BJ (cell line): Measurements from ENCODE around the gene ATG2A. TPM values are rescaled to one million over a fixed set of nuclear protein-coding genes. Genes with fewer than 3 reads are reported as not detected.
A peak's percentile ranks its signal among the peaks of the same experiment; 100 is the strongest.

Experiments used
- CTCF ChIA-PET: fragments of 350-600 bp; formaldehyde crosslinking; extraction: SDS; loops from one replicate; lab custom pipeline; 2021; ENCODE audit warnings: antibody characterized with exemption, inconsistent platforms; lab: Yijun Ruan, JAX
- POLR2A ChIA-PET: fragments of 300-600 bp; sonication (Branson Sonifier 250); formaldehyde crosslinking; extraction: SDS; loops from one replicate; lab custom pipeline; 2021; ENCODE audit warnings: antibody characterized with exemption; lab: Charles Lee
- DNase-seq: peaks from one replicate; pipeline ENCODE4 v3.0.0-alpha.2; 2011; ENCODE audit warnings: low read depth
- H3K27me3 ChIP-seq: 2 replicates; pipeline ENCODE4 v1.6.0; 2011; ENCODE audit warnings: low read length; ENCODE audit not compliant: control insufficient read depth, insufficient read depth
- H3K36me3 ChIP-seq: 2 replicates; pipeline ENCODE4 v1.5.1; 2011; ENCODE audit warnings: low read length; ENCODE audit not compliant: control insufficient read depth, insufficient read depth
- H3K4me3 ChIP-seq: 2 replicates; pipeline ENCODE4 v1.5.1; 2011; ENCODE audit warnings: low read depth, mild to moderate bottlenecking, control low read depth, low read length
- CTCF ChIP-seq: IDR thresholded peaks from 2 replicates; pipeline ENCODE4 v1.5.1; 2011; ENCODE audit warnings: low read depth, mild to moderate bottlenecking, control low read depth, inconsistent platforms, low read length, moderate library complexity; ENCODE audit not compliant: insufficient read depth
- polyA plus RNA-seq: library from polyadenylated mRNA; depleted of rRNA; stranded (reverse); fragments of >200 nt; gene quantifications from 2 replicates; pipeline ENCODE4 v1.2.3, GENCODE V29; 2011

The ATG2A gene
- polyA plus RNA-seq, 1 experiment: 7.0 TPM

DNA sequence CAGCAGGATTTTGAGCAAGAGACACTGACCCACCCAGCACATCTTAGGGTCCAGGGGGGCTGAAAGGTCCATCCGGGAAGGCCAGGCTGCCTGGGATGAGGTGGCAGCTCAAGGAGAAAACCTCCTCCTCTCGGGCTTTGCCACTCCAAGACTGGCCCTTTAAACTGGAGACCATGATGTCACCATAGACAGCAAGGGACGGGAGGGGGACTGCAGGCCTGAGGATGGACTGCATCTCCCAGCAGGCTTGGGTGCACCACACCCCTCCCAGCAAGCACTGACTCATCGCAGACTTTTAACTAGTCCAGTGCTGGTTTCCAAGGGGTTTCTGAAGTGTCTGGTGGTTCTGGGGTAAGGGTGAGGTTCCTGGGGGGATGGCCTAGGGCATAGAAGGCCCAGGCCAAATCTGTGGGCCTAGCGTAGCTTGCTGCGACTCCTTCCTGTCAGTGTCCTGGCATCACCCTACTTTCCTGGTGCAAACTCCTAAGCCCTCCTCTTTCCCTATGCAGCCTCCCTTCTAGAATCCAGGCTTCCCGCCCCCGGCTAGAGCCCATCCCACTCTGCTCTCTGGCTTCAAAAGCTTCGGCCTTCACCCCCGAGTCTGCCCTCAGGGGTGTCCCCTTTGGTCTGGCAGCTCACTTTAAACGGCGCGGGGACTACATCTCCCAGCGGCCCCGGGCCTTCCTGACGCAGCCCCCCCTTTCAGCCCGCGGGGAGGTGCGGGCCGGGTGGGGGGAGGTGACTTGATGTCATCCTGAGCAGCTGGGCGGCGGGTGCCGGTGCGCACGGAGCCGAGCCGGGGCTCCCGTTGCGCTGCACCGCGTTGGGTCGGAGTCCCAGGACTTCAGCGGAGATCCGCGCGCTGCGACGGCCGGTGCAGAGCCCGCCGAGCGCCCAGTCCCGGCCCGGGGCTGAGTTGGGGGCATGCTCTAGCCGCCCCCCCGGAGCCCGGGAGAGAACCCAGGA, 7.2 kb upstream of the ATG2A start, which contains the start of gene PPP2R5B:
TSS of gene PPP2R5B (plus strand) at position 746 of the 966 bp plus-strand sequence. CDS start 1,046 bp downstream, outside the sequence.
- POLR2A ChIA-PET: no interaction called here
- Histone ChIP-seq H3K4me3 (peak within 1 kb of the TSS; percentile 80), H3K27me3 (no peaks in the 10 kb centered on the region), H3K36me3 (peaks cover 7% of the 10 kb centered on the region)
- DNase-seq: peak; percentile 78
- no peak for TF ChIP-seq CTCF
- CTCF ChIA-PET: no interaction called here

DNA sequence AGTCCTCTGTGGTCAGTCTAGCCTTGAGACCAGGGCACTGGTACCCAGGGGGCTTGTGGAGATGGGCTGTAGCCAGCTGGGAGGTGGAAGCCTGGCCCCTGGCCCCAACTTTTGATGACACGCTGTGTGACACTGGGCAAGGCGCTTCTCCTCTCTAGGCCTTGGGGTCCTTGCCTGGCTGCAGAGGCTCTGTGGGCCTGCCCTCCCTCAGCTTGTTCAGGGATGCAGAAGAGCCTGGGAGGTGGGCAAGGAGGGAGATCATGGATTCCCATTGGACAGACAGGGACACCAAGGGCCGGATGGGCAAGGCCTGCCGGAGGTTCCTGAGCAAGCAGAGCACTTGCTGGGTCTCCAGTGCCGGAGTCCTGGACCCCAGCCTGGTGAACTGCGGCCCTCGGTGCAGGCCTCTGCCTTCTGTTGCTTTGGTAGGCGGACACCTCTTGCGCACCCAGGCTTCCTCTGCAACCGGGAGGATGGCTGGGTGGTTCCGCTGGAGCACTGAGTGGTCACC, 6.2 kb upstream of the ATG2A start:
- DNase-seq: no peak
- no peak overlapping the region for H3K4me3 ChIP-seq
- TF ChIP-seq CTCF: no peak
- ChIA-PET CTCF (interaction anchor here (1.0 kb wide), 1 partner anchor 135 kb away, joined by 3 read pairs; no protein-coding TSS in a partner anchor), POLR2A (no interaction called here)
- H3K27me3 ChIP-seq: no peaks in the 10 kb centered on the region
- H3K36me3 ChIP-seq: peaks cover 5% of the 10 kb centered on the region

DNA sequence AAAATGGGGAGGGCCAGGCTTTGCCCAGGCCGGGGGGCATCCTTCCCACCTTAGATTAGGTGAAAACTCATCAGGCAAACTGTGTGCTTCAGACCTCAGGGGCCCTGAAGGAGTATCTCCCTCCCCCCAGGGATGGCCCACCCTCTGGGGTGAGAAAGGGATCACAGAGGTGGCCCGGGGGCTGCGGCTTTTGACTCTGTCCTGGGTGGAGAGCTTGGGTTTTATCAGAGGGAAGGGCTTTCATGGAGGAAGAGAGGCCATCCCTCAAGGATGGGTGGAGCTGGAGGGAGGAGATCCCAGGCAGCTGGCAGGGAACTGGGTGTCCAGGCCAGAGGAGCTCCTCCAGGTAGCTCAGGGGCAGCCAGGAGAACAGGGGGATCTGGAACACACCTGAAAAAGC, 4.4 kb upstream of the ATG2A start:
- Histone ChIP-seq H3K4me3 (no peak overlapping the region), H3K36me3 (no peaks in the 10 kb centered on the region), H3K27me3 (no peaks in the 10 kb centered on the region)
- no peak for DNase-seq
- POLR2A ChIA-PET: no interaction called here
- TF ChIP-seq CTCF: no peak
- CTCF ChIA-PET: interaction anchor here (0.6 kb wide), 1 partner anchor 123 kb away, joined by 3 read pairs; no protein-coding TSS in a partner anchor

GRCh38 chr11:64920124-64920523, 3.1 kb upstream of the ATG2A start:
- H3K27me3 ChIP-seq: no peaks in the 10 kb centered on the region
- ChIA-PET CTCF (interaction anchor here (1.0 kb wide), 2 partner anchors 14 to 77 kb away, joined by 3 to 5 read pairs; partner anchors contain the start of gene BATF2), POLR2A (interaction anchor here (0.6 kb wide), 1 partner anchor 41 kb away, joined by 5 read pairs; no protein-coding TSS in a partner anchor)
- no peak for DNase-seq
- H3K4me3 ChIP-seq: no peak overlapping the region
- TF ChIP-seq CTCF: no peak
- no peaks in the 10 kb centered on the region for H3K36me3 ChIP-seq

GRCh38 chr11:64919627-64920026, 2.6 kb upstream of the ATG2A start:
- no peaks in the 10 kb centered on the region for H3K27me3 ChIP-seq
- H3K4me3 ChIP-seq: no peak overlapping the region
- POLR2A ChIA-PET: interaction anchor here (0.6 kb wide), 1 partner anchor 41 kb away, joined by 5 read pairs; no protein-coding TSS in a partner anchor
- TF ChIP-seq CTCF: no peak
- CTCF ChIA-PET: interaction anchor here (1.0 to 2.2 kb wide), 3 partner anchors 13 to 95 kb away, joined by 3 to 7 read pairs (median 5); partner anchors contain the start of genes ARL2 and BATF2
- no peaks in the 10 kb centered on the region for H3K36me3 ChIP-seq
- no peak for DNase-seq
